ENCODE data around the gene WDR48. TPM values are rescaled to one million over a fixed set of nuclear protein-coding genes. Genes with fewer than 3 reads are reported as not detected.

Gene WDR48
- 11.7 and 14.2 TPM in 2 replicates for total RNA-seq

DNA sequence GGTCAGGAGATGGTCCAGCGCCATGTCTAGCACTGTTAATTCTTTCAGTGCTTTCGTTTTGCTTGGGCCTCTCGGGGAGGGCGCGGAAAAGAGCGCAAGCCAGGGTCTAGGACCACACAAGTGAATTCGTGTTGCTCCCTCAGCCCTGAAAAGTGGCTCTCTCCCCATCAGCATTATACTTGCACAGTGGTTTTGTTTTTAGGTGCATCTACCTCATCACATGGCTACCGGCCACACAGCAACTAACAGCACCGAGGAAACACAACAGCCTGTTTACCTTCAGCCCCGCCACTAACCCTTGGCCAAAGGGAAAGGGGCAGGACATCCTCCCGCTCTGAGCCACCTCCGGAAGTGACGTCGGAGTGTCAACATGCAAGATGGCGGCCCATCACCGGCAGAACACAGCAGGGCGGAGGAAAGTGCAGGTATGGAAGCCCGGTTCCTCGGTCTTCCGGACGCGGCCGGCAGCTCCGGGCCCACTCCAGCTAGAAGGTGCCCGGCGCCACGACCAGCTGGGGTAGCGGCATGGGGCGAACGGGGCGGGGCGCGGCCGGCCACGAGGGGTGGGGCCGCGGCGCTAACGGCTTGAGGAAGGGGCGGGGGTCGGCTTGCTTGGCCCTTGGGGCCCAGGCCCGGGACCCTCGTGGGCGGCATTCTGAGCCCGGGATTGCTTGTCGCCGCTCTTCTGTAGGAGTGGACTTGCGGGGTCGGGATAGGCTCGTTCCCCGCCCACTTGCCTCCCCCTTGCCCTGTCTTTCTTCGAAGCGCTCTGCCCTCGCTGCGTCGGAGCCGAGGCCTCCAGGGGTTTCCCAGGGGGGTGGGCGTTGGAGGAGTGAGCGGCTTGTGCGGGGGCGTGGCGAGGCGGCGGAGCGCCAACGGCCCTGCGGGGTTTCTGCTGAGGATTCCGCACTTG, at the start of gene WDR48, which contains the start of gene SCN11A:
Gene WDR48 (plus strand): TSS at position 368 of the 913 bp plus-strand sequence. CDS start 10 bp downstream, at position 378.
Gene SCN11A (minus strand): TSS at position 296 of the 913 bp plus-strand sequence. CDS start 101,582 bp downstream, outside the sequence.

DNA sequence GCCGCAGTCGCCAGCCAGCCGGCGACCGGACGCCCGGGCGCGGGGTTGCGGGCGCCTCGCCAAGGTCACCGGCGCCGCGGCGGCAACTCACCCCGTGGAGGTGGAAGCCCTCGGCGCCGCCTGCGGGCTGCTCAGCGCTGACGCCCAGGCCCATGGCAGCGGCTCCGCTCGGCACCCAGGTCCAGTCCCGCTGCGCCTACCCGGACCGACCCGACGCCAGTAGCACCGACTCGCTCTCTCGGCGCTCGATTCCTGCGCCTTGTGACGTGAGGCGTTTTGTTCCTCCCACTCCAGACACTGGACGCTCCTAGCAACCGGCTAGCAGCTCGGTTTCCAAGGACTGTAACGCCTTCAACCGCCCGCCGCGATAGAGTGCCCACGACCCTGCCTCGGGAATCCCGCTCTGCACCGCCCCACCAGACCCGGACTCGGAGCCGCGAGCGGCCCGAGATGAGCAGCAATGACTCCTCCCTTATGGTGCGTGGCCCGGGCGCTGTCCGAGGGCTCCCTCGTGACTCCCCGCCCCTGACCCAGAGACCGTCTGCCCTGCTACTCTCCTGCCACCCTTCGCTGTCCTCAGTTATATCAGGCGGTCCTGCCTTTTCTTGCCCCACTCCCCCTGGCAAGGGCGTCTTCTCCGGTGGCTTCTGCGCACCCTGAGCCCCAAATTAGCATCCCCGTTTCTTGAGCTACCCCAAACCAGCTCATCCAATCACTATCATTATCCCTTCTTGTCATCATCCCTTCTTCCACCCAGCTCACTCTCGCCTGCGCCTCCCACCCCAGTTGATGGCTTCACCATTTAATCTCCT, 55.8 kb downstream of the WDR48 start, which contains the start of the genes GORASP1 and TTC21A:
Gene GORASP1 (minus strand): TSS at position 240 of the 812 bp plus-strand sequence. CDS start 86 bp downstream, at position 154.
Gene TTC21A (plus strand): TSS at position 293 of the 812 bp plus-strand sequence. CDS start 158 bp downstream, at position 451.

Other genes with a start within 250 kb of the WDR48 start
- gene SCN10A, start 235.8 kb upstream of the WDR48 start, total RNA-seq, result not detected in 2 replicates
- gene SCN11A, start 72 bp upstream of the WDR48 start, total RNA-seq, result not detected in 2 replicates
- gene GORASP1, start 55.6 kb downstream of the WDR48 start, total RNA-seq, result 34.1 and 46.4 TPM in 2 replicates
- gene TTC21A, start 55.7 kb downstream of the WDR48 start, total RNA-seq, result 0.71 and 2.2 TPM in 2 replicates
- 15.2 and 19.2 TPM in 2 replicates for gene CSRNP1, start 101.6 kb downstream of the WDR48 start, total RNA-seq
- gene XIRP1, start 140.6 kb downstream of the WDR48 start, total RNA-seq, result not detected in 2 replicates
- not detected in 2 replicates for gene CX3CR1, start 228.0 kb downstream of the WDR48 start, total RNA-seq

Data from airway epithelial cell (primary cell).